Right lobe of liver (tissue), 6 donors: ENCODE measurements around the gene SPATA9. TPM values are rescaled to one million over a fixed set of nuclear protein-coding genes. Genes with fewer than 3 reads are reported as not detected.

Source experiments
- ATAC-seq, 4 donors: fragments of 200-7000 bp; cut with Tn5 transposase; one replicate each; pipeline ENCODE4 v1.9.1; 2020; ENCODE audit warnings: mild to moderate bottlenecking in 4 of 4, moderate library complexity in 4 of 4
- DNase-seq, 3 donors: peaks; one replicate each; pipeline ENCODE4 v3.0.0-alpha.2; 2020
- H3K27ac ChIP-seq, 3 donors: fragments of 200-600 bp; one replicate each; pipeline ENCODE4 v1.8.0; 2022
- H3K27me3 ChIP-seq, 2 donors: fragments of 200-600 bp; one replicate each; pipeline ENCODE4 v1.8.0; 2022
- H3K36me3 ChIP-seq, 4 donors: fragments of 200-600 bp; sonication (generic) in 1 of 4; one replicate each; pipeline versions ENCODE4 v1.5.1 to v1.8.0; 2017 to 2022; ENCODE audit warnings: control low read depth in 1 of 4
- H3K4me1 ChIP-seq, 4 donors: fragments of 200-600 bp; sonication (generic) in 1 of 4; one replicate each; pipeline versions ENCODE4 v1.5.1 to v1.8.0; 2017 to 2022; ENCODE audit warnings: control low read depth in 1 of 4
- H3K4me3 ChIP-seq, 3 donors: fragments of 200-600 bp; one replicate each; pipeline ENCODE4 v1.8.0; 2022
- H3K9me3 ChIP-seq, 4 donors: fragments of 200-600 bp; sonication (generic) in 1 of 4; one replicate each; pipeline versions ENCODE4 v1.5.1 to v1.8.0; 2017 to 2022; ENCODE audit warnings: control low read depth in 1 of 4
- POLR2A ChIP-seq: fragments of 450-650 bp; IDR thresholded peaks from one replicate; pipeline ENCODE4 v1.6.1; 2017; ENCODE audit warnings: antibody characterized with exemption, mild to moderate bottlenecking
- whole genome bisulfite sequencing: methylation state at CpG from one replicate; pipeline ENCODE4 v1.1.6; 2018; ENCODE audit warnings: low coverage, low lambda C conversion rate; ENCODE audit not compliant: insufficient coverage; ENCODE audit errors: missing lambda C conversion rate; 5-methylcytosine and 5-hydroxymethylcytosine counted together
- intact Hi-C, 2 donors: fragments of 100-400 bp; cut with DNase I; formaldehyde crosslinking; loops; one replicate each; pipeline versions ENCODE4 v1.11.2 to v1.14.1; 2022
- total RNA-seq, 6 experiments: library from RNA; depleted of rRNA in 2 of 6; stranded (reverse); fragments of >200 nt in 2 of 6; fragmentation: NEBNext Ultra II Directional in 3 of 6; extraction: Animal tissue kit (Norgen Biotek cat#: 25700) in 3 of 6; gene quantifications; one replicate each; pipeline versions ENCODE4 v1.1.0 to v1.2.4, GENCODE V29; 2016 to 2023
- TF ChIP-seq, protein P1 (sequence below), 4 donors: fragments of 200-600 bp in 3 of 4; fragments of 450-650 bp in 1 of 4; IDR thresholded peaks; one replicate each; pipeline versions ENCODE4 v1.5.1 to v1.8.0; 2016 to 2022; ENCODE audit warnings: antibody characterized with exemption in 4 of 4, mild to moderate bottlenecking in 2 of 4
- donor health status: DM: no; HTN: yes; CAD: no.
- donor health status: DM: no; HTN: no; CAD: no.
- donor health status: DM: no; HTN: no; CAD: no.
- donor health status: DM: no; HTN: yes; CAD: no.
- donor health status: DM: no; HTN: yes; CAD: no.

Gene SPATA9
- total RNA-seq, 6 experiments from 2014 or later, result 0.35 to 0.55 (median 0.38) TPM; not detected in 2

DNA sequence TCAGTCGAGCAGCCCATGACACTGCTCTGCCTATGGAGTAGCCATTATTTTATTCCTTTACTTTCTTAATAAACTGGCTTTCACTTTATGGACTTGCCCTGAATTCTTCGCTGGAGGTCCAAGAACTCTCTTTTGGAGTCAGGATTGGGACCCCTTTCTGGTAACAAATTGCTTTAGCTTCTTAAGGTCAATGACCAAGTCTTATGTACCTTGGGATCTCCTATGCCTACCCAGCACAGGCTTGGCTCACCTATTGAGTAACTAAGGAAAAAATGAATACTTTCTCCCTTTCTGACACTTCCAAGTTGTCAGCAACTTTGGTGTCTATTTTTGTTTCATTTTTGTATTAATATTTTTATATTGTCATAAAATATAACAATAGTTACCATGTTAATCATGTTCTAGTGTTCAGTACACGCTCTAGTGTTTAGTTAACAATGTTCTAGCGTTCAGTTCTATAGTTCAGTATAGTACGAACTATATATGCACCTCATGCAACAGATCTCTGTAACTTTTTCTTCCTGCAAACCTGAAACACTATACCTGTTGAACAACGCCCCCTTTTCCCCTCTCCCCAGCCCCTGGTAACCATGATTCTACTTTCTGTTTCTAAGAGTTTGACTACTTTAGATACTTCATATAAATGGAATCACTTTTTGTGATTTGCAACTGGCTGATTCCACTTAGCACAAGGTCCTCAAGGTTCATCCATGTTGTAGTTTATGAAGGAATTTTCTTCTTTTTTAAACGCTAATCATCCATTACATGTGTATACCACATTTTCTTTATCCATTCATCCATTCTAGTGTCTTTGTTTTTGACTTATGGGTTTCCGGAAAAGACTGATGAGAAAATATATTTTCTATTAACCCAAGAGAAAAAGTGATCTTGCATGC is 46.6 kb upstream of the SPATA9 start:
- Histone ChIP-seq H3K9me3 (no peaks in the 10 kb centered on the region), H3K4me3 (no peak overlapping the region), H3K27me3 (no peaks in the 10 kb centered on the region), H3K27ac (no peak overlapping the region), H3K36me3 (no peaks in the 10 kb centered on the region), H3K4me1 (peaks cover 0 to 17% (median 9%) of the 10 kb centered on the region in 4 donors)
- ATAC-seq, result no peak
- TF ChIP-seq, protein P1, sequence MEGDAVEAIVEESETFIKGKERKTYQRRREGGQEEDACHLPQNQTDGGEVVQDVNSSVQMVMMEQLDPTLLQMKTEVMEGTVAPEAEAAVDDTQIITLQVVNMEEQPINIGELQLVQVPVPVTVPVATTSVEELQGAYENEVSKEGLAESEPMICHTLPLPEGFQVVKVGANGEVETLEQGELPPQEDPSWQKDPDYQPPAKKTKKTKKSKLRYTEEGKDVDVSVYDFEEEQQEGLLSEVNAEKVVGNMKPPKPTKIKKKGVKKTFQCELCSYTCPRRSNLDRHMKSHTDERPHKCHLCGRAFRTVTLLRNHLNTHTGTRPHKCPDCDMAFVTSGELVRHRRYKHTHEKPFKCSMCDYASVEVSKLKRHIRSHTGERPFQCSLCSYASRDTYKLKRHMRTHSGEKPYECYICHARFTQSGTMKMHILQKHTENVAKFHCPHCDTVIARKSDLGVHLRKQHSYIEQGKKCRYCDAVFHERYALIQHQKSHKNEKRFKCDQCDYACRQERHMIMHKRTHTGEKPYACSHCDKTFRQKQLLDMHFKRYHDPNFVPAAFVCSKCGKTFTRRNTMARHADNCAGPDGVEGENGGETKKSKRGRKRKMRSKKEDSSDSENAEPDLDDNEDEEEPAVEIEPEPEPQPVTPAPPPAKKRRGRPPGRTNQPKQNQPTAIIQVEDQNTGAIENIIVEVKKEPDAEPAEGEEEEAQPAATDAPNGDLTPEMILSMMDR (IDR thresholded peaks at IDR 0.05), result no peak
- no peak for TF ChIP-seq POLR2A
- intact Hi-C loops, result no loop called here
- DNase-seq, result no peak
- WGBS, result 91% methylated on average over 8 of the region's 8 CpGs

DNA sequence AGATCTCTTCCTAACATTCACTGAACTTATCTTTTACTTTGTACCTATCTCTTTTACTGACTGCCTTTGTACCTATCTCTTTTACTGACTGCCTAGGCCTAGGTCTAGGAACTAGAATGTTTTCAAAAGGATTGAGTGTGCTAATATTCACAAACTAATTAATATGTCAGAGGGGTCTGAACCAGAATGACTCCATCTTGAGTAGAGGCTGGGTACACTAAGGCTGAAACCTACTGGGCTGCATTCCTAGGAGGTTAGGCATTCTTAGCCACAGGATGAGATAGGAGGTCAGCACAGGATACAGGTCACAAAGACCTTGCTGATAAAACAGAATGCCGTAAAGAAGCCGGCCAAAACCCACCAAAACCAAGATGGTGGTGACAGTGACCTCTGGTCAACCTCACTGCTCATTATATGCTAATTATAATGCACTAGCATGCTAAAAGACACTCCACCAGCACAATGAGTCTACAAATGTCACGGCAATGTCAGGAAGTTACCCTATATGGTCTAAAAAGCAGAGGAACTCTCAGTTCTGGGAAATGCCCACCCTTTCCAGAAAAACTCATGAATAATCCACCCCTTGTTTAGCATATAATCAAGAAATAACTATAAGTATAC is 45.8 kb upstream of the SPATA9 start:
- no peaks in the 10 kb centered on the region for H3K9me3 ChIP-seq
- intact Hi-C loops, result no loop called here
- peaks cover 0 to 10% (median 5%) of the 10 kb centered on the region in 4 donors for H3K4me1 ChIP-seq
- TF ChIP-seq POLR2A, result no peak
- TF ChIP-seq, protein P1 (IDR thresholded peaks at IDR 0.05), result no peak
- no peaks in the 10 kb centered on the region for H3K27me3 ChIP-seq
- no peak overlapping the region for H3K4me3 ChIP-seq
- no peaks in the 10 kb centered on the region for H3K36me3 ChIP-seq
- no peak for ATAC-seq
- DNase-seq, result no peak
- 73% methylated on average over 2 of the region's 3 CpGs for WGBS
- H3K27ac ChIP-seq, result no peak overlapping the region

DNA sequence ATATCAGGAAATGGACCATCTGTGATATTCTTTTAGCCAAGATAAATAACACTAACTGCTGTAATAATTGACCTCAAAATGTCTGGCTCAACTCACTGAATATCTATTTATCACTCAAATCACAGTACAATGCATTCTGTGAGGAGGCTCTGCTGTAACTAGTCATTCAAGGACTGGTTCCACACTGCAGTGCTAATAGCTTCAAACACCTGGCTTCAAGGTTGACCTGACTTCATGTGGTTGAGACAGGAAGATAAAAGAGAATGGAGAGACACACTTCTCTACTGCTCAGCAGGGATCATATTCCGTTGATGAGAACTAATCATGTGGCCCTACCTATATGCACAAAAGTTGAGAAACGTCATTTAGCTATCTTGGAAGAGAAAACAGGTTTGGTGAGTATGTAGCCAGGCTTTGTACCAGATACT is 45.0 kb upstream of the SPATA9 start:
- no peak for TF ChIP-seq POLR2A
- TF ChIP-seq, protein P1 (IDR thresholded peaks at IDR 0.05), result no peak
- Histone ChIP-seq H3K36me3 (no peaks in the 10 kb centered on the region), H3K9me3 (no peaks in the 10 kb centered on the region), H3K27ac (no peak overlapping the region), H3K4me3 (no peak overlapping the region), H3K27me3 (no peaks in the 10 kb centered on the region), H3K4me1 (peaks cover 0 to 6% (median 3%) of the 10 kb centered on the region in 4 donors)
- no peak for DNase-seq
- WGBS, result 79% methylated on average over 2 of the region's 2 CpGs
- intact Hi-C loops, result no loop called here
- no peak for ATAC-seq

DNA sequence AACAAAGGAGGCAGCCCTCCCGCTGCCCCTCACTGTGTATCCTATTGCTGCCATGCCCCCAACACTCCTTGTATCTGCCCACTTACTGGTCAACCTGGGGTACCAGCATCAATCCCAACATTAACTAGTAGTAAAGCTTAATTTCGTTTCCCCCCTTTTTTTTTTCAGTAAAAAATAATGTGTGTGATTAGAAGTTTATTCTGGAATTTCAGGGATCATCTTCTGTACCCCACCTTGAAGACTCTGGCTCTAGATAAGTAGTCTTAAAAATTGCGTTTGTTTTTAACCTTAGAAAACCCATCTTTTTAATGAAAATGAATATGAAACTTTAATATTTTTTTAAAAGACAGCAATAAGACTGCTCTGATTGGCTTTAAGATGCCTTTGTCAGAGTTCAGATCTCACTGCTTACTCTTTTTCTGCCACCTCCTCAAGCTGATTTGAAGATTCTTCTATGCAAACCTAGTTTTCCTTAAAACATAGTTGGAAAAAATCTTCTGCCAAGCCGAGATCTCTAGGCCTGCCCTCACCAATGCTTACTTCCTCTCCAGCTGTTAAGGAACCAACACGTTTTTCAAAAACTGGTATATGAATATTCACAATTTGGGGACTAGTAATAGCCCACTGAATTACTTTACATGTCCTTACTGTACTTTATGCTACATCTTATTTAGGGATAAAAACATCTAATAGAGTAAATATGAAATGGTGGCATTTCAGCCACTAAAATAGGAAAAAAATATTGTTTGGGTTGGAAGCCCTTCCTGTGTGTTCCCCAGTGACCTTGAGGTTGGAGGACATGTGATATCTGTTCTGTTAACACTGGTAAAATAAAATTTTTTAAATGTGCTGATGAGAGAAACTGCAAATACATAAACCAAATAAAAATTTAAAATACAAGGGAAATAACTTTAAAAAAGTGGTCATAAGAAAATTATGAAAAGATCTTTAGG is 44.3 kb upstream of the SPATA9 start:
- peaks cover 0 to 6% (median 3%) of the 10 kb centered on the region in 4 donors for H3K4me1 ChIP-seq

More for the DNA sequence above, 44.3 kb upstream of the SPATA9 start:
- 51% methylated on average over 5 of the region's 5 CpGs for WGBS
- intact Hi-C loops, result no loop called here
- Histone ChIP-seq H3K4me3 (no peak overlapping the region), H3K9me3 (no peaks in the 10 kb centered on the region), H3K27me3 (no peaks in the 10 kb centered on the region), H3K36me3 (no peaks in the 10 kb centered on the region), H3K27ac (peak overlapping the region in 1 of 3 donors; percentile 7)
- no peak for TF ChIP-seq POLR2A
- TF ChIP-seq, protein P1 (IDR thresholded peaks at IDR 0.05), result no peak
- ATAC-seq (no peak), DNase-seq (no peak)
